Left lobe of liver (tissue), 2 donors: Measurements from ENCODE around the gene ZPLD1. TPM values are rescaled to one million over a fixed set of nuclear protein-coding genes. Genes with fewer than 3 reads are reported as not detected.

Source experiments
- ATAC-seq: fragments of 200-7000 bp; cut with Tn5 transposase; one replicate; pipeline ENCODE4 v1.9.1; 2020; ENCODE audit warnings: mild to moderate bottlenecking, moderate library complexity
- DNase-seq: peaks from one replicate; pipeline ENCODE4 v3.0.0-alpha.2; 2020; ENCODE audit warnings: low spot score
- total RNA-seq: library from RNA; stranded (reverse); gene quantifications from one replicate; pipeline ENCODE4 v1.2.1, GENCODE V29; 2021
- donor health status: DM: no; HTN: no; CAD: no; lungs with moderate emphysema.
- donor health status: DM: no; HTN: yes; CAD: no.

ZPLD1 gene
- not detected for total RNA-seq

- DNase-seq = no peak
Measured at GRCh38 chr3:102434715-102435114, at the start of gene ZPLD1. Gene ZPLD1, plus strand, starts transcription at chr3:102435015. Its CDS starts 3,473 bp downstream, at chr3:102438488.

DNA sequence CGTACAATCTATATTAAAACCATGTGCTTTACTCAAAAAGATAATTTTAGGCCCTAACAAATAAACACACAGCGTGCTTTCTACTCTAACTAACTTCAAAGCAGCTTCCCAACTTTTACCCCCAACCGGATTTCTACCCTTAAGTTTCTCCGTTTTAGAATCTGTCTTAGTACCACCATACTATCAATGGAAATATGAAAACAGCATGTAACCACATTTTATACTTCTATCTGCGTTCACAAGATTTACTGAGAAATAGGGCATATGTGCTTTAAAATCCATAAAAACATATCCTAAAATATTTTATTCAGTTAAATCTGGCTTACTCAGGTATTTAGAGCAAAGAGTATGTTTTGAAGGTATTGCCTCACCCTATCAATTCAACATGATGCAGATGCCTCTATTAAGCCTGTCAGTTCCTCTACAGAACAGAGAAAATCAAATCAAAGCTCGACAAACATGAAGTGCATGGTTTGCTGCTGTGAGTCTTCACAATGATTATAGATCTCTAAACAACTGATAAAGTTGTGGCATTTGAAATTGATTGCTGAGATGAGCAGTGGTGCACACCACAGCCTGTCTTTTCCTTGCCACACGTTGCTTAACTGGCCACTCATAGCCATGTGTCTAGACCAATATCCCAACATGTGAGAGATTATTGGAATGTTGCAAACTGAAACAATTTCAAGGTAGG is 44.5 kb upstream of the ZPLD1 start:
- ATAC-seq (no peak), DNase-seq (no peak)

More at GRCh38 chr3:102434715-102435114, at the start of gene ZPLD1:
- ATAC-seq = no peak

DNA sequence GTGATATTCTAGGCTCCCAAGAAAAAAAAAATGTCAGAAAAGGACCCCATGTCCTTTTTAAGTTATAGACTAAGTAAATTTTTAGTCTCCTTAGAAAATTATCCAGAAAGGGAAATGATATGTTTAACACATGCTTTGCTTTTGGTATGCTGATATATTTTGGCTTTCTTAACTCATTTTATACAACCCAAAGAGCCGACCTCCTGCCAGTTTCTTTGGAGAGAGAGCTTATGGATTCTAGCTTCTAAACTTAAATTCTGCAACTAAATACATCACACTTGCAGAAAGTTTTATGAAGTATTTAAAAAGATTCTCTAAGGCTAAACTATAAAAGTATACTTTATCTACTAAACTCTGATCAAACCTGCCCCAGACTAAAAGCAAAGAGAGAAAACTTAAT is 43.9 kb upstream of the ZPLD1 start:
- no peak for ATAC-seq

DNA sequence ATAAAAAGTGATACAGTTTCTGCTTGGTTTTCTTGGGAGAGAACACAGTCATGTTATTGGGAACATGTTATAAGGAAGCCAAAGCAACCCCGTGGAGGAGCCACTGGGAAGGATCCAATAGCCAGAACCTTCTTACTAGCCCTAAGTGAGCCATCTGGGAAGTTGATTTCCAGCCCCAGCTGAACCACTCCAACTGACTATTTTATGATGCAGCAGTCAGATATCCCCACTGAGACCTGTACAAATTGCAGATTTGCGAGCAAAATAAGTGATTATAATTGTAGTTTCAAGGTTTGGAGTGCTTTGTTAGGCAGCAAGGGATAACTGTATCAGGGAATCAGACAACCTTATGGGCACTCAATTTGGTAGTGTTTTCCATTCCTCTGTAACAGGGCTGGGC is 43.3 kb upstream of the ZPLD1 start:
- DNase-seq = no peak
- ATAC-seq = no peak

More for the DNA sequence above, 43.9 kb upstream of the ZPLD1 start:
- DNase-seq = no peak

DNA sequence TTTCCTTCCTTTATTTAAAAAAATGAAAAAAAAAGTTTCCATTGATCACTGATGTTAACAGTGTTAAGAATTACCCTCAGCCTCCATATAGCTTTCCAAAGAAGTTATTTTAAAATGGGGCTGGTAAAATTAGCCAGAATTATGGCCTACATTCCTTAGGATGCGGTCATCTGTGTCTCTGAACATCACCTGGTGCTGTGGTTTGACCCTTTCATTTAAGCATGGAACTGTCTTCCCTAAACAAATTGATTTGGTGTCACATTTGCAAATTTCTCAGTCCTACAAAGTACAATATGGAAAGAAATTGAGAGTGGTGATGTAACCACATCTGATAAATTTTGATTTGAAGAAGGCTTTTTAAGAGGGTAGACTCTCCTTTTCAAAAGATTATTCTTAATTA is 40.3 kb upstream of the ZPLD1 start:
- DNase-seq (no peak), ATAC-seq (no peak)

DNA sequence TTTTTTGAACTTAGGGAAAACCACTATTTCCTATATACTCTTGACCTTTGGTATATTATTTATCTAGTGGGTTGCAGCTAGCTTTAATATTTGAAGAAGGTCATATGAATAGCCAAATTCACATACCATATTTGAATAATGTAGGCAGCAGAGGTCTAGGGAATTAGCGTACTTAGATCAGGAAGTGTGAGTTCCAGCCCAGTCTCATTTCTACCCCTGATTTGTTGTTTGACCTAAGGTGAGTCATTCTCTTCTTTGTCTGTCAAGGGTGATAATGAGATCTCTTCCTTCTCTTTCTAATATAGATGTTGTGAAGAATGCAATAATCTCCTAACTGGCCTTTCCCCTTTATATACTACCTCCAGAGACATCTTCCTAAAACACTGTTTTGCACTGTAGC is 36.6 kb upstream of the ZPLD1 start:
- DNase-seq = no peak
- ATAC-seq = no peak

- ATAC-seq (no peak), DNase-seq (no peak)
Measured at GRCh38 chr3:102398666-102399065, 36.1 kb upstream of the ZPLD1 start.

GRCh38 chr3:102400142-102400541 is 34.7 kb upstream of the ZPLD1 start:
- ATAC-seq (no peak), DNase-seq (no peak)

DNA sequence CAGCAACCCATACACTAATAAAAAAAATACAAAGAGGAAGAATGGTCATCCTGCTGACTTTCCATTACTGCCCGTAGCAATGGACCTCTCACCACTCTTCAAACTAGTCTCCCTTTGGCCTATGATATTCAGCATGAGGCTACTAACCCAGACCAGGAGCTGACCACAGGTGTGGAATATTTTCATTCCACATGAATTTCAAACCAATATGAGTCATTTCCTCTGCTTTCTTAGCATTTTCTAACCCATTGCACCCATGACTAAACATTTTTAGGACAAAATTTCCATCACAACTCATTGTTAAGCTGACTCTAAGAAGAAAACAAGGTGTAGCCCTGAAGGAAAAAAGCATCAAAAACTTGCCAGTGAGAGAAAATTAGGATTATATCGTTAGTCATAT is 34.0 kb upstream of the ZPLD1 start:
- DNase-seq (no peak), ATAC-seq (no peak)

- DNase-seq = no peak
- no peak for ATAC-seq
Measured at GRCh38 chr3:102410616-102411015, 24.2 kb upstream of the ZPLD1 start.

GRCh38 chr3:102415553-102415952 is 19.3 kb upstream of the ZPLD1 start:
- DNase-seq (no peak), ATAC-seq (no peak)

DNA sequence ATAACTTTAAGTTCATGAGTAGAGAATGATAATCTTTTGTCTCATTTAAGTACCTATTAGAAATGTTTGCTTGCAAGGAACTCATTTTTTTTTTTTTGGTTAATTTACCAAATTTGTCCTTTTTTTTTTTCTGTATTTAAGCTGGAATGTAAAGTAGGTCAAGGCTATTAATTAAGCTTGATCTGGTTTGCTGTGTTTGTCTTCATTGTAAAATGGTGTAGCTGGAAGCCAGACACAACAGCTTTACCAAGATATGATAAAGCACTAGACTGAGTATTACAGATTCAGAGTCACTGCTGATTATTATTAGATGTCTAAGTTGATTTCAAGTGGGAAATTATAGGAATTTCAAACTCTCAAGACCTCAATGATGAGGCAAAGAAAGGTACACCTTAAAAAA is 15.0 kb upstream of the ZPLD1 start:
- no peak for ATAC-seq
- no peak for DNase-seq

DNA sequence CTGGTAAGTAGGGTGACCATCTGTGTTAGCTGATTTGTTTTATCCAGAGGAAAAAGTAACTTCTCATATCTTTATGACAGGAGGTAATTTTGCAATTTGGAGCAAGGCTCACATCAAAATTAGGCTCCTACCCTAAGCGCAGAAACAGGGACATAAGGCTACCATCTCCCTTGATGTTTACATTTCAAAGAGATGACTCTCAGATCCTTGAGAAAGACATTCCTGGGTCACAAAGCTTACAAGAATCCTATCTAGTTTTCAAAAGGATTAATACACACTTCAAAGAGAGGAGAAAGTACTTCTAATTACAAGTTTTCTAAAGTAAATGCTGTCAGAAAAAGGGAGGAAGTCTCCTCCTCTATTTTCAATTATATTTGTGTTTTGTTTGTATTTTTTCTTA is 7.0 kb downstream of the ZPLD1 start:
- DNase-seq (no peak), ATAC-seq (no peak)

DNA sequence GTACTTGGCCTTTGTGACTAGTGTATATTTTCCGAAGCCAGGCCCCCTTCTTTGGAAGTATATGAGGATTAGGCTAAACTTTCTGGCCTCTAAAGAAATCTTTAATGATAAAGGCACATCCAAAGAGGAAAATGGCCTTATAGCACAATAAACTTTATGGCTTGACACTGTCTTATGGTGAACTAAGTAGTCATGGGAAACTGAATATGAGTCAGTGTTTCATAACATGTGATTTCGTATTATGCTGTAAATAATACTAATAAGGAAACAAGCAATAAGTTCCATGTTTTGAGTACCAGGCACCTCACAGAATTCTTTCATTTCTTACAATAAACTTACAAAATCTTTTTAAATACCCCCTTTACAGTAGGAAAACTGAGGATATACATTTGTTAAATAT is 8.2 kb downstream of the ZPLD1 start:
- DNase-seq (no peak), ATAC-seq (no peak)

GRCh38 chr3:102444101-102444500 is 9.3 kb downstream of the ZPLD1 start:
- no peak for ATAC-seq
- DNase-seq = no peak

DNA sequence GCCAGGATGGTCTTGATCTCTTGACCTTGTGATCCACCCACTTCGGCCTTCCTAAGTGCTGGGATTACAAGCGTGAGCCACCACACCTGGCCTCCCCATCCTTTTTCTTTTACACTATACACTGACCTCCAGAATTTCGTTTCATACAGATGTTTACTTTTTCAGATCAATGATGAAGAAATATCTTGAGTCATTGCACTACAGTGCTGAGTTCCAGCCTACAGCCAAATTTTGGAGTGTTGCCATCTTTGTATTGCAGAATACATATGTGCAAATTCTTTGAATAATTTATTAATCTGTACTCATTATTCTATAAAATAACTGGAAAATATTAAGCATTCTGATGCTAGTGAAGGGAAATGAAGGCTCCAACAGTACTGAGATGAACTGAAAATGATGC is 12.5 kb downstream of the ZPLD1 start:
- DNase-seq (no peak), ATAC-seq (no peak)

DNA sequence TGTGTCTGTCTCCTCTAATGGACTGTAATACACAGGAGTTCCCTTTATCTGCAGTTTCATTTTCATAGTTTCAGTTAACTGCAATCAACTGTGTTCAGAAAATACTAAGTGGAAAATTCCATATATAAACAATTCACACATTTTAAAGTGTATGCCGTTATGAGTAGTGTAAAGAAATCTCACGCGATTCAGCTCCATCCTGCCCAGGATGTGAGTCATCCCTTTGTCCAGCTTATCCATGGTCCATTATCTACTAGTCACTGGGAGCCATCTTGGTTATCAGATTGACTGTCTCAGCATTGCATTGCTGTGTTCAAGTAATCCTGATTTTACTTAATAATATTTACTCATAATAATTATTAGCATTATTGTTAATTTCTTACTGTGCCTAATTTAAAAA is 14.5 kb downstream of the ZPLD1 start:
- ATAC-seq (no peak), DNase-seq (no peak)

DNA sequence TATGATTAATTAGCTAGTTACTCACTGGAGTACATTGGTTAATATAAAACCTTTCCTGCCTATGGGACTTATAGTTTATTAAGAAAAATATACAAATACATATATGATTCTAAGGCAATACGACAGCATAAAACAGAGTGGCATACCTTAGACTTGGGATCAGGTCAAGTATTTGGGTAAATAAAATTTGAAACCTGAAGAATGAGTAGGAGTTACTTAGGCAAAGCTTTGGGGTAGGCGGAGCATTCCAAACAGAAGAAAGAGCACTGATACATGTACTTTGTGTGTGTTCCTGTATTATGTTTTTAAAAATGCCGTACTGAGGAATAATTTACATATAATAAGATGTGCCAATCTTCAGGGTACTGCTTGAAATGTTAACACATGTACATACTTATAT is 15.1 kb downstream of the ZPLD1 start:
- ATAC-seq = no peak
- no peak for DNase-seq

DNA sequence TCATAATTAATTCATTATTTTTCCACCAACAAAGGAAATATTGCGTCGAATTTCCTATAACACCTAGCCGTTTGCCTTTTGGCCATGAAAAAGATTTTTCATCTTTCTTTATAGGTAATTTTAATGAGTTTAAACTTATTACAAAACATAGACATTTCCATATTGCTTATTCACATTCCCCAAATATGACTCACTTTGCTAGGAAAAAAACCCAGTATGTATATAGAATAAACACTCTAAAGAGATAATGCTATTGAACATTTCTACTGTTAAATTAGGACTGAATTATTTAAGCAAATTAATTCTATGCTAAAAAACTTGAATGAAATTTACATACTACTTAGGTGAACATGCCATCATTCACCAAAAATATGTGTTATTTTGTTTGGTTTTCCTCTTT is 16.2 kb downstream of the ZPLD1 start:
- no peak for ATAC-seq
- no peak for DNase-seq

DNA sequence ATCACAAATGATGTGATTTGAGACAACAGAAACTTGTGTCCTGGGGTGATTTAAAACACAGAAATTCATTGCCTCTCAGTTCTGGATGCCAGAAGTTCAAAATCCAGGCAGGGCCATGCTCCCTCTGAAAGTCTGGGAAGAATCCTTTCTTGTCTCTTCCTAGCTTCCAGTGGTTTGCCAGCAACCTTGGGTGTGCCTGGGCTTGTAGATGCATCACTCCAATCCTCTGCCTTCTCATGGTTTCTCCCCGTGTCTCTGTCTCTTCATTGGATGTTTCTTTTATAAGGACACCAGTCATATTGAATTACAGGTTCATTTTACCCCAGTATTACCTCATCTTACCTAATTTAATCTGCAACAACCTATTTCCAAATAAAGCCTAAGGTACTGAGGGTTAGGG is 16.7 kb downstream of the ZPLD1 start:
- ATAC-seq (no peak), DNase-seq (no peak)

DNA sequence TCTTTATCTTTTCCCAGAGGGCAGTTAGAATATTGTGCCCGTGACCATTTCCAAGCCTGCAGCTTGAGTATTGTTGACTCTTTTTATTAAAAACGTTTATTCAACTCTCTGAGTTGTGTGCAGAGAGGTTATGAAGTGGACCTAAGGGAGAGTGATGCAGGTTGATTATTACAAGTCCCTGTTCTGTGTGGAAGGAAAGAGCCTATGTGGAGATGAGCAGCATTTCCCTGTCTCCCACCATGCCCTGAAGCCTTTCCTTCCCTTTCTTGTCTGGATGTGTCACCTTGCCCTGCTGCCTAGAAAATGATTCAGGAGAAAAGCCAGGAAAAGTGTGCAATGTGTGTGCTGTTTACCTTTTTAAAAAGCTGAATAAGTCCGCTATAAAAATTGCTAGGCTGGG is 19.4 kb downstream of the ZPLD1 start:
- DNase-seq = no peak
- no peak for ATAC-seq

GRCh38 chr3:102457644-102458043 is 22.8 kb downstream of the ZPLD1 start:
- ATAC-seq (no peak), DNase-seq (no peak)

DNA sequence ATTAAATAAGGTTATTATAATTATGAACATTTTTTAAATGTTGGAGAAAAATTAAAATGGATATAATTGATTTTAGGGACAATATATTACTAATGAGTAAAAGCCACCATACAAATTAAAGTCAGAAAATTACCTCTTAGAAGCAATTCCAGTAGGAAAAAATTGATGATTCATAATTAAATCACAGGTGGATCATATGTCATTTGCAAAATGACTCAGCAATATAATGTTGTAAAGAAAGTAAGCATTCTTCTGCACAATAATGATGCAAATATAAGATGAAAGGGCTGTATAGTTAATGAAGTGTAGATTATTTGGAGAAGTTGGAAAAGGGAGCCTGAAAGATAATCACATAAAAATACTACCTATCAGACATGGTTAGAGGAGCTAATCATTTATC is 25.8 kb downstream of the ZPLD1 start:
- DNase-seq = no peak
- no peak for ATAC-seq
